SK-N-SH (cell line): ENCODE measurements around the gene FETUB. TPM values are rescaled to one million over a fixed set of nuclear protein-coding genes. Genes with fewer than 3 reads are reported as not detected.

ENCODE experiments used
- CTCF ChIA-PET: fragments of 300-600, 350-600 bp; formaldehyde crosslinking; extraction: SDS; loops from one replicate; lab custom pipeline; 2021; lab: Yijun Ruan, JAX
- POLR2A ChIA-PET: fragments of 350-600 bp; sonication (Branson Sonifier 250); formaldehyde crosslinking; extraction: SDS; loops from one replicate; lab custom pipeline; 2020; ENCODE audit warnings: antibody characterized with exemption, inconsistent platforms; lab: Yijun Ruan, JAX
- DNase-seq: peaks from one replicate; pipeline ENCODE4 v3.0.0; 2012
- H2AFZ ChIP-seq: fragments of 200-600 bp; sonication (generic); 2 replicates; pipeline ENCODE4 v1.8.1; 2016; ENCODE audit warnings: antibody characterized with exemption, mild to moderate bottlenecking, low read depth
- H3F3A ChIP-seq: fragments of 200-600 bp; sonication (generic); replicated peaks from 2 replicates; pipeline ENCODE3; 2016; ENCODE audit warnings: antibody characterized with exemption, mild to moderate bottlenecking; ENCODE audit not compliant: insufficient read depth
- H3K27ac ChIP-seq, 2 experiments: fragments of 200-500 bp in 1 of 2; fragments of 200-600 bp in 1 of 2; sonication (Bioruptor generic) in 1 of 2; sonication (generic), shearing (Covaris generic) in 1 of 2; 2 replicates each; pipeline versions ENCODE4 v1.5.1 to v1.6.1; 2014 to 2016; ENCODE audit warnings: low read depth in 2 of 2, inconsistent platforms in 1 of 2, low read length in 1 of 2, mild to moderate bottlenecking in 1 of 2, mixed read lengths in 1 of 2
- H3K27me3 ChIP-seq: fragments of 200-600 bp; sonication (generic), shearing (Covaris generic); 2 replicates; pipeline ENCODE4 v1.6.1; 2016; ENCODE audit warnings: mixed run types; ENCODE audit not compliant: insufficient read depth
- H3K36me3 ChIP-seq, 2 experiments: fragments of 200-500 bp in 1 of 2; fragments of 200-600 bp in 1 of 2; sonication (Bioruptor generic) in 1 of 2; sonication (generic) in 1 of 2; replicated peaks in 1 of 2; 2 replicates each; pipeline versions ENCODE3 to v1.5.1; 2014 to 2016; ENCODE audit warnings: low read length in 1 of 2, mild to moderate bottlenecking in 1 of 2; ENCODE audit not compliant: insufficient read depth in 2 of 2, control insufficient read depth in 1 of 2
- H3K4me1 ChIP-seq, 2 experiments: fragments of 200-500 bp in 1 of 2; fragments of 200-600 bp in 1 of 2; sonication (Bioruptor generic) in 1 of 2; sonication (generic), shearing (Covaris generic) in 1 of 2; 2 replicates each; pipeline versions ENCODE4 v1.5.1 to v1.6.1; 2014 to 2016; ENCODE audit warnings: low read depth in 1 of 2, low read length in 1 of 2, mixed run types in 1 of 2; ENCODE audit not compliant: insufficient read depth in 2 of 2, control insufficient read depth in 1 of 2
- H3K4me2 ChIP-seq: fragments of 200-600 bp; sonication (generic), shearing (Covaris generic); 2 replicates; pipeline ENCODE4 v1.6.1; 2017; ENCODE audit warnings: mixed run types
- H3K4me3 ChIP-seq, 2 experiments: fragments of 200-500 bp in 1 of 2; fragments of 200-600 bp in 1 of 2; sonication (Bioruptor generic) in 1 of 2; sonication (generic), shearing (Covaris generic) in 1 of 2; 2 replicates each; pipeline versions ENCODE4 v1.5.1 to v1.8.1; 2014 to 2016; ENCODE audit warnings: low read depth in 2 of 2, inconsistent platforms in 1 of 2, low read length in 1 of 2, mild to moderate bottlenecking in 1 of 2, mixed read lengths in 1 of 2, moderate library complexity in 1 of 2
- H3K79me2 ChIP-seq: fragments of 200-600 bp; sonication (generic); 2 replicates; pipeline ENCODE4 v1.8.1; 2017; ENCODE audit warnings: mild to moderate bottlenecking; ENCODE audit not compliant: insufficient read depth
- H3K9ac ChIP-seq: fragments of 200-600 bp; sonication (generic); 2 replicates; pipeline ENCODE4 v1.6.1; 2017; ENCODE audit warnings: mixed run types
- H3K9me2 ChIP-seq: fragments of 200-600 bp; sonication (generic); 2 replicates; pipeline ENCODE4 v1.6.1; 2017; ENCODE audit warnings: mixed run types
- H3K9me3 ChIP-seq: fragments of 200-600 bp; sonication (generic); 2 replicates; pipeline ENCODE4 v1.6.1; 2017; ENCODE audit warnings: mixed run types, mild to moderate bottlenecking, moderate library complexity
- H4K20me1 ChIP-seq: fragments of 200-600 bp; sonication (generic); 2 replicates; pipeline ENCODE4 v1.6.1; 2017; ENCODE audit warnings: mild to moderate bottlenecking, mixed run types; ENCODE audit not compliant: insufficient read depth
- CHD2 ChIP-seq: fragments of 150-350 bp; IDR thresholded peaks from 2 replicates; pipeline ENCODE4 v1.6.1; 2018; ENCODE audit warnings: low read length; ENCODE audit not compliant: partially characterized antibody
- EZH2phosphoT487 ChIP-seq: fragments of 200-600 bp; sonication (generic); IDR thresholded peaks from 2 replicates; pipeline ENCODE4 v1.6.1; 2017; ENCODE audit warnings: low read depth, mixed run types, mild to moderate bottlenecking, antibody characterized with exemption, moderate library complexity, borderline replicate concordance
- MXI1 ChIP-seq: IDR thresholded peaks from 2 replicates; pipeline ENCODE4 v1.6.1; 2012; ENCODE audit warnings: mild to moderate bottlenecking, low read depth, low read length, improper control_type of control experiment
- NFIC ChIP-seq: IDR thresholded peaks from 2 replicates; pipeline ENCODE4 v1.4.0; 2012; ENCODE audit warnings: borderline replicate concordance
- POLR2AphosphoS5 ChIP-seq: IDR thresholded peaks from 2 replicates; pipeline ENCODE4 v1.6.1; 2012; ENCODE audit warnings: low read depth, low read length
- RAD21 ChIP-seq: IDR thresholded peaks from 2 replicates; pipeline ENCODE4 v1.6.1; 2012; ENCODE audit warnings: mild to moderate bottlenecking, low read length
- SIN3A ChIP-seq: IDR thresholded peaks from 2 replicates; pipeline ENCODE4 v1.6.1; 2012; ENCODE audit warnings: low read depth, mild to moderate bottlenecking, low read length, moderate library complexity, borderline replicate concordance
- TAF1 ChIP-seq: IDR thresholded peaks from 2 replicates; pipeline ENCODE4 v1.6.1; 2012; ENCODE audit warnings: low read depth, mild to moderate bottlenecking, low read length, moderate library complexity, borderline replicate concordance
- TCF12 ChIP-seq: IDR thresholded peaks from 2 replicates; pipeline ENCODE4 v1.4.0; 2012
- ZBTB33 ChIP-seq: IDR thresholded peaks from 2 replicates; pipeline ENCODE4 v1.4.0; 2012; ENCODE audit warnings: low read depth, borderline replicate concordance
- WGBS: methylation state at CpG from one replicate; pipeline ENCODE4 v1.1.6; 2017; ENCODE audit warnings: low lambda C conversion rate; 5-methylcytosine and 5-hydroxymethylcytosine counted together
- polyA plus RNA-seq, 3 experiments: library from polyadenylated mRNA; depleted of rRNA; stranded (reverse); fragments of >200 nt; gene quantifications; 2 replicates each; pipeline ENCODE4 v1.2.3, GENCODE V29; 2012
- TF ChIP-seq, protein P1 (sequence below): IDR thresholded peaks from 2 replicates; pipeline ENCODE4 v1.6.1; 2012; ENCODE audit warnings: mild to moderate bottlenecking, low read depth, low read length, moderate library complexity
- TF ChIP-seq, protein P2 (sequence below): fragments of 150-350 bp; IDR thresholded peaks from 2 replicates; pipeline ENCODE4 v1.6.1; 2017; ENCODE audit warnings: antibody characterized with exemption, low read length, low read depth, borderline replicate concordance

FETUB gene
- polyA plus RNA-seq, 1 of the 3 experiments (the other 2 are of a cell fraction), result 0.05 TPM

GRCh38 chr3:186618318-186618938 is 21.8 kb upstream of the FETUB start:
- CTCF ChIA-PET, result interaction anchor here (1.0 to 8.6 kb wide), 5 partner anchors 10 to 521 kb away, joined by 3 to 167 read pairs (median 16); partner anchors contain the start of gene RPL39L
- Histone ChIP-seq H4K20me1 (no peaks in the 10 kb centered on the region), H3K27ac (no peak overlapping the region), H3K36me3 (no peaks in the 10 kb centered on the region), H3K79me2 (no peaks in the 10 kb centered on the region), H3K9me3 (no peaks in the 10 kb centered on the region), H3K27me3 (peaks cover 42% of the 10 kb centered on the region; the same call in 1 of the 2 replicates), H3K4me3 (no peak overlapping the region), H2AFZ (no peak overlapping the region), H3K4me1 (peaks cover 0 to 7% of the 10 kb centered on the region in 2 experiments; a peak in 2 of 4 replicates), H3K4me2 (no peak overlapping the region), H3K9me2 (no peaks in the 10 kb centered on the region), H3K9ac (no peak overlapping the region), H3F3A (no peaks in the 10 kb centered on the region)
- POLR2A ChIA-PET, result no interaction called here
- 68% methylated on average over 8 of the region's 8 CpGs for WGBS
- DNase-seq, result no peak
- no peak for TF ChIP-seq NFIC

DNA sequence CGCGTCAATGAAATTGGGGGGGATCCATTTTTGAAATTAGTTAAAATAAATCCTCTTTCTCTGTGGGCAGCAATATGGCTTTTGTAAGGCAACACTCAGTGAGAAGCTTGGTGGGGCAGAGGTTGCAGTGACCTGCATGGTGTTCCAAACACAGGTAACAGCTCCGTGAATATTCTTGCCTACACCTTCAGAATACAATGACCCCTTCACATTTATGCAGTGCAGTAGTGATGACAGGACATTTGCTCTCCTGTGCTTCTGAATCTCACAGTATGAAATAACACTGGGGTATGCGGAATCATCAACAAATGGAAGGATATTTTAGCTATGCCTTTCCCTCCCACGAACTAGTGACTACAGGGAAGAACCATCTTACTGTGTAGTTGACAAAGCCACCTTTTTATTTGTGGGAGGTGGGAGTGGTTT is 20.4 kb upstream of the FETUB start:
- POLR2A ChIA-PET, result no interaction called here
- Histone ChIP-seq H3K79me2 (no peaks in the 10 kb centered on the region), H3K4me3 (no peak overlapping the region), H3K27me3 (peaks cover 34% of the 10 kb centered on the region; the same call in 1 of the 2 replicates), H3K4me1 (peaks cover 0 to 3% of the 10 kb centered on the region in 2 experiments; a peak in 2 of 4 replicates), H3K36me3 (no peaks in the 10 kb centered on the region), H3K9me3 (no peaks in the 10 kb centered on the region), H3K9me2 (no peaks in the 10 kb centered on the region), H4K20me1 (no peaks in the 10 kb centered on the region), H3K9ac (no peak overlapping the region), H3F3A (no peaks in the 10 kb centered on the region), H3K27ac (no peak overlapping the region), H2AFZ (no peak overlapping the region), H3K4me2 (no peak overlapping the region)
- no peak for DNase-seq
- 57% methylated on average over 5 of the region's 5 CpGs for WGBS
- TF ChIP-seq, protein P1, sequence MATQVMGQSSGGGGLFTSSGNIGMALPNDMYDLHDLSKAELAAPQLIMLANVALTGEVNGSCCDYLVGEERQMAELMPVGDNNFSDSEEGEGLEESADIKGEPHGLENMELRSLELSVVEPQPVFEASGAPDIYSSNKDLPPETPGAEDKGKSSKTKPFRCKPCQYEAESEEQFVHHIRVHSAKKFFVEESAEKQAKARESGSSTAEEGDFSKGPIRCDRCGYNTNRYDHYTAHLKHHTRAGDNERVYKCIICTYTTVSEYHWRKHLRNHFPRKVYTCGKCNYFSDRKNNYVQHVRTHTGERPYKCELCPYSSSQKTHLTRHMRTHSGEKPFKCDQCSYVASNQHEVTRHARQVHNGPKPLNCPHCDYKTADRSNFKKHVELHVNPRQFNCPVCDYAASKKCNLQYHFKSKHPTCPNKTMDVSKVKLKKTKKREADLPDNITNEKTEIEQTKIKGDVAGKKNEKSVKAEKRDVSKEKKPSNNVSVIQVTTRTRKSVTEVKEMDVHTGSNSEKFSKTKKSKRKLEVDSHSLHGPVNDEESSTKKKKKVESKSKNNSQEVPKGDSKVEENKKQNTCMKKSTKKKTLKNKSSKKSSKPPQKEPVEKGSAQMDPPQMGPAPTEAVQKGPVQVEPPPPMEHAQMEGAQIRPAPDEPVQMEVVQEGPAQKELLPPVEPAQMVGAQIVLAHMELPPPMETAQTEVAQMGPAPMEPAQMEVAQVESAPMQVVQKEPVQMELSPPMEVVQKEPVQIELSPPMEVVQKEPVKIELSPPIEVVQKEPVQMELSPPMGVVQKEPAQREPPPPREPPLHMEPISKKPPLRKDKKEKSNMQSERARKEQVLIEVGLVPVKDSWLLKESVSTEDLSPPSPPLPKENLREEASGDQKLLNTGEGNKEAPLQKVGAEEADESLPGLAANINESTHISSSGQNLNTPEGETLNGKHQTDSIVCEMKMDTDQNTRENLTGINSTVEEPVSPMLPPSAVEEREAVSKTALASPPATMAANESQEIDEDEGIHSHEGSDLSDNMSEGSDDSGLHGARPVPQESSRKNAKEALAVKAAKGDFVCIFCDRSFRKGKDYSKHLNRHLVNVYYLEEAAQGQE, result no peak
- no peak for TF ChIP-seq RAD21
- no peak for TF ChIP-seq POLR2AphosphoS5
- TF ChIP-seq EZH2phosphoT487, result no peak
- TF ChIP-seq CHD2, result no peak
- no peak for TF ChIP-seq SIN3A
- TF ChIP-seq TCF12, result no peak
- TF ChIP-seq, protein P2, sequence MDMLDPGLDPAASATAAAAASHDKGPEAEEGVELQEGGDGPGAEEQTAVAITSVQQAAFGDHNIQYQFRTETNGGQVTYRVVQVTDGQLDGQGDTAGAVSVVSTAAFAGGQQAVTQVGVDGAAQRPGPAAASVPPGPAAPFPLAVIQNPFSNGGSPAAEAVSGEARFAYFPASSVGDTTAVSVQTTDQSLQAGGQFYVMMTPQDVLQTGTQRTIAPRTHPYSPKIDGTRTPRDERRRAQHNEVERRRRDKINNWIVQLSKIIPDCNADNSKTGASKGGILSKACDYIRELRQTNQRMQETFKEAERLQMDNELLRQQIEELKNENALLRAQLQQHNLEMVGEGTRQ, result no peak
- no peak for TF ChIP-seq TAF1
- no peak for TF ChIP-seq ZBTB33
- TF ChIP-seq MXI1, result no peak
- CTCF ChIA-PET, result interaction anchor here (1.2 to 8.6 kb wide), 2 partner anchors 202 to 636 kb away, joined by 3 to 119 read pairs; no protein-coding TSS in a partner anchor
